GM15510 (cell line): ENCODE results near the gene LDB1.

Source experiments
- POLR2A ChIP-seq: IDR thresholded peaks from 3 replicates; pipeline ENCODE4 v1.6.1; 2011; ENCODE audit warnings: borderline replicate concordance; ENCODE audit not compliant: insufficient read length; ENCODE audit errors: extremely low read depth

The LDB1 gene

GRCh38 chr10:102106998-102107397, 13.2 kb downstream of the LDB1 start:
- no peak for TF ChIP-seq POLR2A

GRCh38 chr10:102102421-102102820, 17.7 kb downstream of the LDB1 start:
- TF ChIP-seq POLR2A: no peak

GRCh38 chr10:102101152-102101551, 19.0 kb downstream of the LDB1 start:
- TF ChIP-seq POLR2A: no peak

- TF ChIP-seq POLR2A: no peak
These were observed 23.7 kb downstream of the LDB1 start for GRCh38 chr10:102096449-102096848.

GRCh38 chr10:102090772-102091171, 29.4 kb downstream of the LDB1 start:
- TF ChIP-seq POLR2A: no peak

GRCh38 chr10:102086196-102086595, 34.0 kb downstream of the LDB1 start:
- TF ChIP-seq POLR2A: no peak

GRCh38 chr10:102085336-102085735, 34.8 kb downstream of the LDB1 start:
- TF ChIP-seq POLR2A: no peak

GRCh38 chr10:102083541-102083940, 36.6 kb downstream of the LDB1 start:
- no peak for TF ChIP-seq POLR2A

- TF ChIP-seq POLR2A: no peak
These were observed 47.3 kb downstream of the LDB1 start for GRCh38 chr10:102072673-102073527.

GRCh38 chr10:102069071-102069470, 51.1 kb downstream of the LDB1 start:
- no peak for TF ChIP-seq POLR2A

GRCh38 chr10:102068216-102068615, 52.0 kb downstream of the LDB1 start:
- no peak for TF ChIP-seq POLR2A

GRCh38 chr10:102067091-102067916, 52.9 kb downstream of the LDB1 start:
- TF ChIP-seq POLR2A: no peak

- no peak for TF ChIP-seq POLR2A
These were observed 53.6 kb downstream of the LDB1 start for GRCh38 chr10:102066399-102067088.

GRCh38 chr10:102065561-102066398, 54.4 kb downstream of the LDB1 start:
- no peak for TF ChIP-seq POLR2A
